GM19372 (cell line): Measurements from ENCODE around the gene PGK2.
"Not testable (repeated sequence)": the region's sequence is repeated elsewhere in the genome, so short reads cannot be mapped to it uniquely, and the experiment has no call there.

Experiments
- ATAC-seq: cut with Tn5 transposase; IDR thresholded peaks from one replicate; pipeline ENCODE4 v1.9.1; 2021; ENCODE audit warnings: mild to moderate bottlenecking, low read depth, moderate library complexity; ENCODE audit not compliant: unreplicated experiment

The PGK2 gene

DNA sequence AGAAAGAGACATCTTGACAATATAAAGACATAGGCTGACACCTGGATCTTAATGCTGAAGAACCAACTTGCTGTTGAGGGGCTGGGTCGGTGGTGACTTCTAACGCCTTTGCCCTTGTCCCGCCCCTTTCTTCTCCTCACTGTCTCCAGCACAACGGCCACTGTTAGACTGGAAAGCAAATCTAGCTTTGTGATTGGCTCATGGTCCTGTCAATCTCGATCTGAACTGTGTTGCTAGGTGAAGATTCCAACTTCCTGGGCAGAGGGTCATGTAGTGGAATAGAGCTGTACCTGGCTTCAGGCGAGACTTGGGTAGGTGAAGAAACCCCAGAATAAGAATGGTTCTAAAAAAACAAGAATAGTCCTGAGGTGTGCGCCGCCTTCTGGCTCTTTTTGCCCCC lies at the start of gene PGK2:
PGK2 (minus strand) TSS at position 110 of the 400 bp plus-strand sequence; CDS start at position 12, 98 bp downstream.
- no peak for ATAC-seq

DNA sequence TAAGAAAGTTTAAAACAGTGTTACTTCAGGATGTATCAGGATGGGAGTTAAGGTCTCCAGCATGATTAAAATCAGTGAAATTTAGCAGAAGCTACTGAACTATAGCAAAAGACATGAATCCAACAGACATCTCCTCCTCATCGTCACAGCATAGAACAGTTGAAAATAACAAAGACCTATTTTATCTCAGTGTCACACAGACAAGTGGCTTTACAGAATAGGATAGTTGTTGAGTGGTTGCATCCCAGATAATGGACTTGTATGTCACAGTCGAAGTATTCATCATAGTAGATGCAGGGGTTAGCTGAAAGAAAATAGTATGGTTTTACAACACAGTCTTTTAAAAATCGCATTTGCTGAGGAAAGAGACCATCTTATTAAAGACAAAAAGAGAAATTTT lies 48.1 kb upstream of the PGK2 start:
- ATAC-seq, result no peak

DNA sequence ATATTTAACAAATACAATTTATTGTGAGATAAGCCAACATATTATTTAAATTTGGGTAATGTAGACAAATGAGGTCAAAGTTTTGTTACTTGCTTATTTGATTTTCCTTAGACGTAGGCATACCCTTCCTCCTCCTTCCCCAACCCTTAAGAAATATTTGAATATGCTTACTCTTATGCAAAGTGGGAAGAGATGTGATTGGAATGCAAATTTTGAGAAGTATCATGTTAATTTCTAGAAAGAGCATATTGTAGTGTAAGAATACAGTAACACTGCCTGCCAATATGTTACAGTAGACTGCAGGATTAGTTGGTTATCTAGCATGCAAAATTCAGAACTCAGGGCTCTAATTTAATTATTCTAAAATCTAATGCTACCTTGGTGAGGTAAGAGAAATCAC lies 46.3 kb upstream of the PGK2 start:
- no peak for ATAC-seq

DNA sequence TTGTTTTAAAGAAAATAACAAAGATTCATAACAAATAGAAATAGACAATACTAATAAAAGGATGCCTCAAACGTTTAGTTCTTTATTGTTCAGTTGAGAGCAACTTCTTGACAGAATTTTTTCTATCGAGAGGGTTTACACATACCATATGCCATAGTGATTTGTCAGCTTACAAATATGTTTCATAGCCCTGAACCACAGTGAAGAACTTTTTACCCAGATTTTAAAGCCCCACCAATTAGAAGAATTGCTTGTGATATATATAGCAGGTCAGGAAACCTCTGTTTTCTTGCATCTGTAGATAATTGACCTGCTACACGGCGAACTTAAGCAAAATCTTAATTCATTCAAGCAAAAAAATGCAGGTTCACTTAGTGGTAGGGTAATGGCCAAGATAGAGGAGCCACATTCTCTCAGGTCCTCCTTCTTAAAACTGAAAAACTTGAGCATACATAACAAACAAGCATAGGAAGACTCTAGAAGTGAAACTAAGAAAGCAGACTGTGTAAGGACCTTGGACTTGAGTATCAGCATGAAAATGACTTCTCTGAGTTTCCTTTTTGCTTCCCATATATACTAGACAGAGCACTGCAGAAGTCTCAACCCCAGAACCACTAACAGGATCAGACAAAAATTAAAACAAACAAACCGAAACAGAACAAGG lies 39.8 kb upstream of the PGK2 start:
- peak; percentile 88 for ATAC-seq

DNA sequence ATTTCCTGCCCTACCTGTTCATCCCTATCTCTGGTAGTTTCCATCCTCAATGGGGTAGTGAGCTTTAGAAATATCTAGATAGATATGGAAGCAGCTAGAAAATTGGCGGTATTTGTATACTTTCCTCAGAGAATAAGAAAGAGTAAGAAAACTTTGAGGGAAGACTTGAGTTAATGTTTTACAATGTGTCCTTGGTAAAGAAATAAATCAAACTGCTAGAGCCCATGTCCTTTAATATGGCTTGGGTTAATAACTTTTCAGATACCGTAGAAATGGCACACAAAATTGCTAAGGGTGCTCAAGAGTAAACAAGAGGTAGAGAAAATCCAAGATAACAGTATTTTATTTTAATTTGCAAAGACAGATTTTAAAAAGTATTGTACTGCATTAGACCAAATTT lies 28.1 kb upstream of the PGK2 start:
- ATAC-seq, result no peak

DNA sequence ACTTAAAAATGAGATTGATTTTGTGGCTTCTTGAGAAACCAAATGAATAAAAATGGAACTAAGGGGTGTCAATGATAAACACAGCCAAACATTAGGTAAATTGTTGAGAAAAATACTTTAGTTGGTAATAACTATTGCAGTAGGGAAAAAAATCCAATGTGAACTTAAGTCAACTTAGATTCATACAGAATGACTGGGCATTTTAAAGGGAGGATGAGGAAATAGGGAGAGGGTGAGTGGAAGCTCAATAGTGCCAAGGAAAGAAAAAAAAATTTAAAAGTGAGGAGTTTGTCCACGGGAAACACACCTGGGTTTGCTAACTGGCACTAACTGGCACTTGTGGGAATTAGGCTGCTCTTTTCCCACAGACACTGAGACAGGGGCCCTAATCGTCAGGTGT lies 26.2 kb upstream of the PGK2 start:
- no peak for ATAC-seq

DNA sequence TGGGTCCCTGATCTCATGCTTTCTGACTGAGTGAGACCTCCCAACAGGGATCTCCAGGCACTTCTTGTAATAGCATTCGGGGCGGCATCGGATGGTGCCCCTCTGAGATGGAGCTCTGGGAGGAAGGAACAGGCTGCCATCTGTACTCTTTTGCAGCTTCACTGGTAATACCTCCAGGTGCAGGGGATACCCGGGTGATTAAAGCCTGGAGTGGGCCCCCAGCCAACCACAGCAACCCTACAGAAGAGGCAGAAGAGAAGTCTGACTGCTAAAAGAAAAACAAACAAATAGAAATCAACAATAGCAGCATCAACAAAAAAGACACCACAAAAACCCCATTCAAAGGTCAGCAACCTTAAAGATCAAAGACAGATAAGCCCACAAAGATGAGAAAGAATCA lies 19.1 kb upstream of the PGK2 start:
- no peak for ATAC-seq

DNA sequence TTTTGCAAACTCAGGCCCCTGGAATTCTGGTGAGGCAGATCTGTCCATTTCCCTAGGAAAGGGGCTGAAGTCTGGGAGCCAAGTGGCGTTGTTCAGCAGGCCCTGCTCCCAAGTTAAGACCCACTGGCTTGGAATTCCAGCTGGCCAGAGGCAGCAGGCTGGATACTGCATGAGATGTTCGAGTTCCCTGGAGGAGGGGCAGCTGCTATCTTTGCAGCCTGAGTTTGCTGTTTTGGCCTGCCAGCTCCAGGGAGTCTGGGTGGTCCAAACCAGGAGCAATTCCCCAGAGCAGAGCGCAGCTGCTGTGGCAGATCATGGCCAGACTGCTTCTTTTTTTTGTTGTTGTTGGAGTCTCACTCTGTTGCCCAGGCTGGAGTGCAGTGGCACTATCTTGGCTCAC lies 18.2 kb upstream of the PGK2 start:
- no peak for ATAC-seq

DNA sequence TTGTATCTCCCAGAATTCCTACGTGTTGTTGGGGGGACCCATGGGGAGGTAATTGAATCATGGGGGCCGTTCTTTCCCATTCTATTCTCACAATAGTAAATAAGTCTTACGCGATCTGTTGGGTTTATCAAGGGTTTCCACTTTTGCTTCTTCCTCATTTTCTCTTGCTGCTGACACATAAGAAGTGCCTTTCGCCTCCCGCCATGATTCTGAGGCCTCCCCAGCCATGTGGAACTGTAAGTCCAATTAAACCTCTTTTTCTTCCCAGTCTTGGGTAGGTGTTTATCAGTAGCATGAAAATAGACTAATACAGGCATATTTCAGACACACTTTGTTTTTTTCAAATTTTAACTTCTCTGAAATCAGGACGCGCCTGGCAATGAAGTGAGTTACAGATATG lies 14.4 kb upstream of the PGK2 start:
- ATAC-seq, result no peak

DNA sequence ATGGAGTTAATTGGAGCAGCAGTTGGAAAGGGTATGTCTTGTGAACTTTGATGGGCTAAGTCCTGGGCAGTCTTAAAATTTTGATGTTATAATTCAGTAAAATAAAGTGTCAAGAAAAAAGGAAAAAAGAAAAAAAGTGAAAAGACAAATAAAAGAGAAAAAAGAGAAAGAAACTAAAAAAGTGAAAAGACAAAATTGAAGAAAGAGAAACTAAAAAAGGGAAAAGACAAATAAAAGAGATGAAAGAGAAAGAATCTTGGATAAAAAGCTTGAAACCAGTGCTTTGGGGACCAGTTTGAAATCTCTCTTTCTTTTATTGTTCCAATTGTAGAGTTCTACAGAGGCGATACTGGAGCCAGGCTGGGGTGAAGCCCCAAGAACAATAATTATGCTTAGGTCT lies 12.0 kb upstream of the PGK2 start:
- no peak for ATAC-seq

DNA sequence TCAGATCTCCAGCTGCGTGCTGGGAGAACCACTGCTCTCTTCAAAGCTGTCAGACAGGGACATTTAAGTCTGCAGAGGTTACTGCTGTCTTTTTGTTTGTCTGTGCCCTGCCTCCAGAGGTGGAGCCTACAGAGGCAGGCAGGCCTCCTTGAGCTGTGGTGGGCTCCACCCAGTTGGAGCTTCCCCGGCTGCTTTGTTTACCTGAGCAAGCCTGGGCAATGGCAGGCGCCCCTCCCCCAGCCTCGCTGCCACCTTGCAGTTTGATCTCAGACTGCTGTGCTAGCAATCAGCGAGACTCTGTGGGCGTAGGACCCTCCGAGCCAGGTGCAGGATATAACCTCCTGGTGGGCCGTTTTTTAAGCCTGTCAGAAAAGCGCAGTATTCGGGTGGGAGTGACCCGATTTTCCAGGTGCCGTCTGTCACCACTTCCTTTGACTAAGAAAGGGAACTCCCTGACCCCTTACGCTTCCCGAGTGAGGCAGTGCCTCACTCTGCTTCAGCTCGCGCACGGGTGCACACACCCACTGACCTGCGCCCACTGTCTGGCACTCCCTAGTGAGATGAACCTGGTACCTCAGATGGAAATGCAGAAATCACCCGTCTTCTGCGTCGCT lies 9.9 kb upstream of the PGK2 start:
- ATAC-seq, result not testable (repeated sequence)

DNA sequence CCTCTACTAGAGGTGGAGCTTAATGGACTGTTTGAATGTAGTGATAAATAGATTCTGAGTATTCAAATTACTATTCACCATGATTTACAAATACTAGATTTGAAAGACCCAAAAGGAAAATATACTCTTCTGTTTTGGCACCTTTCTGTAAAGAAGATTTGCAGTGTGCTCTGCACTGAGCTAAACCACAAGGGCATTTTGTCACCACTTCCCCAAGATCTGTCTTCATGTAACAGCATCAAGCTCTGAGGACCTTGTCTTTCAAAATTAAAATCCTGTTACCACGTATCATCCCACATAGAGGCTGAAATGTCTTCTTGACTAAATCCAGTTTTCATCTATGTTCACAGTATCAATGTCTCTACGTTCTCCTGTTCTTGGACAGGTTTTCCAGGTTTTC lies 3.3 kb upstream of the PGK2 start:
- no peak for ATAC-seq

DNA sequence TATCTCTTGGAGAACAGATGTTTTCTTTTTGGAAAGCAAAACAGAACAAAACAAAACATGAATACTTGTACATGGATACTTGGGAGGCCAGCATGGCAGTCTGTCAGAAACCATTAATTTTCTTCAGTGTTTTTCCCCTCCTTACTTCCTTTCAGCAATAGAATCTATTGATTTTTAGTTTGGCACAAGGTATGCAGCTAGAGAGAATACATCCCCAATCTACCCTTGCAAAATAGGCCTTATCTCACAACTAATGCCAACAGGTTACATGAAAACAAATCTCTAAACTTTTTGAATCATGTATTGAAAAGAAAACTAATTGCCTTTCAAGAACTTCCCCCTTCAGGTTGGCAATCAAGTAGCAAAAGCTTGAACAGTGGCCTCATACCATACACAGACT lies 2.8 kb downstream of the PGK2 start:
- ATAC-seq, result no peak

DNA sequence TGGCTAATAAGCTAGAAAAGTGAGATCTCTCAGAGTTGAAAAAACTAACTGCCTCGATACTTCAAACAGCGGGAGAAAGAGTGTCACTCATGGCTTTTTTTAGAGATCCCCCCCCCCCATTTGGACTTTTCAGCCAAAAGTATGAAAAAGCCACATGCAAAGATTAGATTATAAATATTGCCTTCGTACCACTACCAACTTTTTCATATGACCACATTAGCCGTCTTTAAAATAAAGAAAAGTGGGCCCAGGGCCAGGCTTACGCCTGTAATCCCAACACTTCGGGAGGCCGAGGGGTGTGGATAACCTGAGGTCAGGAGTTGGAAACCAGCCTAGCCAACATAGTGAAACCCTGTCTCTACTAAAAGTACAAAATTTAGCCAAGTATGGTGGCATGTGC lies 4.4 kb downstream of the PGK2 start:
- no peak for ATAC-seq

DNA sequence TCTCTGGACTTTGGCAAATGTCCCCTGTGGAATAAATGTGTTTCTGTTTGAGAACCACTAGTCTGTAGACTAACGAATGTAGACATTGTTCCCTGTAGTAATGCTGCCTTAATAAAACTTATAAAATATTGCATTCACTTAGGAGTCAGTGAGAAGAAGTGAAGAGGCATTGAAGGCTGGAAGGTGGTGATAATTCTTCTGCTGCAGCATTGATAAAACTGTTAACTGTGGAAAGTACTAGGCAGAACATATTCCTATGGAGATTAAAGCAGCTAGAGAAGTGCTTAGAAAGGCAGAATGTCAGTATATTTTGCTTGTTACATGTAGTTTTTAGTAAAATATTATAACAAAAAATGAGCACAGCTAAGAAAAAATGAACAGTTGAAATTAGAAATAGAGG lies 4.8 kb downstream of the PGK2 start:
- ATAC-seq, result no peak

DNA sequence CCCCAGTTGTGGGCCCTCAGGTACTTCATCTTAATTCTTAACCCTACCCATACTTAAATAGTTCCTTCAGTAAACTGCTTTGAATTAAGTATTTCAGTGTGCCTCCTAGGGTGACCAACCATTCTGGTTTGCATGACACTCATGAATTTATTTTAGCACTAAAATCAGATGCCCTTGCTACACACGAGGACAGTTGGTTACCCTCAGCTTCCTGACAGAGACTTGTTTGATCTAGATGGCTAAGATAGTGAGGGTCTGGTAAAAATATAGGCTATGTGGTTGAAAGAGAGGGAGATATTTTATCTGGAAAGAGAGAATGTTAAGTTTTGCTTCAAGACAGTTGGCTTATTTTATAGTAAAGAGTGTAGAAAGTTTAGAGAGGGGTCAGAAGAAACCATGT lies 10.6 kb downstream of the PGK2 start:
- no peak for ATAC-seq

DNA sequence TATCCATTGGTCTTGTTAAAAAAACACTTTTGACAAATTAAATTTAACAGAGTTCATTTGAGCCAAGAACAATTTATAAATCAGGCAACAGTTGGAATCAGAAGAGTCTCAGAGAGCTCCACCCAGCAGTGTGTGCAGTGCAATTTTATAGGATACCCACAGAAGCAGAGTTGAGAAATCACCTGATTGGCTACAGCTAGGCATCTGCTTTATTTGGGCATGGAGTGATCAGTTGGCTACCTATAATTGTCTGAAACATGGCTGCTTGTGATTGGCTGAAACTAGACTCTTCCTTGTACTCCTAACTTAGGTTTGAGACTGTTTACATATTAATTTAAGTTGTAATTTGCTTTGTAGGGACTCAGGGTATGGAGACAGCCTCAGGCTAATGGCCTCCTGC lies 12.0 kb downstream of the PGK2 start:
- ATAC-seq, result no peak

DNA sequence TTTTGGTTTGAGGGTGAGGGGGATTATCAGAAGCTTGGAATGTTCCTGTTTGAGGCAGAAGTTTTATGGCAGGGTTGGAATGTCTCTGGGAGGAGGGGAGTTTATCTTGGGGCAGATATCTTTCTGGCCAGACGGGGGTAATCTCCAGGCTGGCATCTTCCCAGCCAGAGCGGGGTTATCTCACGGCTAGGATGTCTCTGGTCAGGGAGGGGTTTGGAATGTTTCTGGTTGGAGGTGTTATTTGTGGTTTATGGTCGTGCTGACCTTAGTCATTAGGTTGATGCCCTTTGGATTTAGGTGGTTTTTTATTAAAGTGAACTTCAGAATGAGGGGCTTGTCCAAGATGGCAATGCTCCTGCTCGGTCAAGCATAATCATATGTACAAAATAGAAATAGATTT lies 14.8 kb downstream of the PGK2 start:
- no peak for ATAC-seq

DNA sequence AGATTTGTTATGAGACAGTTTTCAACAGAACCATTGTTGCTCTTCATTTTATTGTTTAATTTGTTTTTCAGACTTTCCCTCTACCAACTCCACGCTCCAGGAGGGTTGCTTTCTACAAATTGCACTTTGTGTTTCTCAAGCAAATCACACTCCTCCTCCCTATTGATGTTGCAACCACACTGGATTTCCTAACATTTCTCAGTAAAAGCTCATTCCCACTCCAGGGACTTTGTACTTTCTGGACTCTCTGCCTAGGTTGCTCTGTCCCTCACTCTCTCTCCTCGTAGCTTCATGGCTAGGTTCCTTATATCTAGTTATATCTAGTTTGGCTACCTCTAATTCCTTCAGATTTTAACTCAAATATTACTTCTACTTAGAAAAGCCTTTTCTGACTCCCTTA lies 20.3 kb downstream of the PGK2 start:
- no peak for ATAC-seq

DNA sequence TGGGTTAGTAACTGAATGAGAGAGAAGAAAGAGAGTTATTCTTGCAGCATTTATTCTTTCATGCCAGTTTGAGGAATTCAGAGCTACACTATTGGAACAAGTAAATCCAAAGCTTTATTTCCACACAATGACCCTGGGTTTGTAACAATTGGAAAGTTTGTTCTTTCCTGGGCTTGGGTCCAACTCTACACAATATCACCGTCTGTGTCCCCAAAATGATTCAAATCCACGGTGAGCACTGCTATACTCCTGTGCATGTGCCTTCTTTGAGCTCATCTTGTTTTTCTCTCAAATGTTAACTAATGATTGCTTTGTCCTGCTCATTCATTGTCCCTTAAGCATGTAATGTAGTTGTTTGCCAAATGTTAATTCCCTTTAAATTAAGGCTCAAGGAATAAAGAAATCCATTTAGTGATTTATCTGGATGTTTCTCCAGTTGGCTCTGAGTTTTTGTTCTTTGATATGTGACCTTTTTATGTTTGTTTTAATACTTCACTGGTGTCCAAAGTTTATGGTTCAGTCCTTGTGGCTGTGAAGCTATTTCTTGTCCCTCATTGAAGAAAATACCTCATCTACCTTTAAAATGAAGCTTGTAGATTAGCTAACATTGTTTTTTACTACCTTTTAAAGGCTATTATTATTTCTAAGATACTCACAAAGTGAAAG lies 22.4 kb downstream of the PGK2 start:
- ATAC-seq, result no peak

DNA sequence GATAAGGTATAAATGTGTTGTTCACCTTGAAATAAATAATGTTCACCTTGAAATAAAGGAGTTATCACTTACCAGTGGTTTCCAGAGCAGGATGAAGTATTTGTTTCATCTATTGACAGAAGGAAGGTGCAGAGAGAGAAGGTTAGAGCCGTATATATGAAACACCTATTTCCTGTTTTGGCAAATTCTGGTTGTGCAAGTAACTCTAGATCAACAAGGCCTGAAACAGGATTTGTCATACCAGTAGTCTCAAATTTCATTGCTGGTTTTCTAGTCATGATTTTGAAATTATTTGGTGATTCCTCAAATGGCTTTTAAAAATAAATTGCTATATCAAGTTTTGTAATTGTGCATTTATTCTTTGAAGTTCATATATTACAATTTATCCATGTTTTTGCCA lies 42.8 kb downstream of the PGK2 start, which contains the start of gene CRISP3:
CRISP3 (minus strand) TSS at position 130 of the 400 bp plus-strand sequence; CDS start at position 109, 21 bp downstream.
- no peak for ATAC-seq

DNA sequence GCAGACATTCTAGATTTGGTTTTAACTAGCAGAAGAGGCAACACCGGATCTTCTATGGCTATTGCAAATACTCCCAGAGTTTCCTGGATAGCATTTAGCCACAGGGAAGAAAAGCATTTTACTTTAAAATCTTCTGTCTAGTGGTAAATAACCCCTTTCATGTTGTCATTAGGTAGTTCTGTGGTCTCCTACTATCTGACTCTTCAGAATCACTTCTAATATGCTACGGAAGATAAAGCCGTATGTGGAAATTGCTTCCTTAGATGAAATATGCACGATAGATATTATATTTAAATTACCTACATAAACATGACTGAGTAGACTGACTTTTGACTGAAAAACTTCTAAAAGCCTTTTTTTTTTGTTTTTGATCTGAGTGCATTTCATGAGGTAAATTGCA lies 43.7 kb downstream of the PGK2 start:
- no peak for ATAC-seq
